ENCODE measurements around the gene UBE3C. TPM values are rescaled to one million over a fixed set of nuclear protein-coding genes. Genes with fewer than 3 reads are reported as not detected.

The UBE3C gene
- total and polyA plus RNA-seq, 9 of the 15 experiments (the other 6 are each of a cell fraction or from before 2014, with no cell fraction given): 9.6 to 91.7 (median 75.4) TPM

GRCh38 chr7:157153260-157153659, 14.5 kb downstream of the UBE3C start:
- ATAC-seq: no peak
- WGBS (ENCODE audit: insufficient coverage, low coverage, missing lambda C conversion rate): 82% methylated on average over 8 of the region's 8 CpGs
- H3K79me2 ChIP-seq (ENCODE audit: control insufficient read depth, insufficient read depth, low read length): peaks cover 99% of the 10 kb centered on the region
- H3K4me1 ChIP-seq (replicated peaks in 1 of 2; ENCODE audit: control insufficient read depth in 2 of 2, insufficient read depth in 2 of 2, low read length in 2 of 2): peaks cover 9 to 14% of the 10 kb centered on the region in 2 experiments; a peak in 4 of 5 replicates
- BruUV-seq (replicated peaks): no TSS peak
- CTCF ChIA-PET (ENCODE audit: low intra/inter-chr PET ratio): no interaction called here
- in situ Hi-C loops (cut with MboI): no loop called here
- no peak for FAIRE-seq
- no peaks in the 10 kb centered on the region for H3K9me3 ChIP-seq (replicated peaks; ENCODE audit: control insufficient read depth, insufficient read depth, low read depth, low read length)
- H3K36me3 ChIP-seq (ENCODE audit: control insufficient read depth, insufficient read depth, low read length): peaks cover 80% of the 10 kb centered on the region
- H3K9ac ChIP-seq (ENCODE audit: insufficient read depth in 1 of 2, low read depth in 2 of 2, low read length in 2 of 2): no peak overlapping the region
- intact Hi-C loops (cut with micrococcal nuclease): no loop called here
- H3K4me2 ChIP-seq (ENCODE audit: insufficient read depth, low read length): no peak overlapping the region
- no peak overlapping the region for H3K27ac ChIP-seq (ENCODE audit: extremely low read depth, low read depth, low read length)
- peaks cover 43% of the 10 kb centered on the region for H4K20me1 ChIP-seq (replicated peaks; ENCODE audit: control insufficient read depth, insufficient read depth, low read length)
- TF ChIP-seq CEBPB (tag; IDR thresholded peaks at IDR 0.05) (peak; percentile 94), NFATC3 (IDR thresholded peaks at IDR 0.05) (no peak), MECOM (CRISPR knock-in tag; IDR thresholded peaks at IDR 0.05) (no peak), E2F1 (CRISPR knock-in tag; IDR thresholded peaks at IDR 0.05) (no peak), CEBPG (CRISPR knock-in tag; IDR thresholded peaks at IDR 0.05) (no peak), CEBPG (tag; conservative IDR thresholded peaks at IDR 0.05 in 1 of 2, IDR thresholded peaks at IDR 0.05 in 1 of 2) (peak; percentile 74 to 90), HDAC1 (IDR thresholded peaks at IDR 0.05) (no peak), MIER1 (IDR thresholded peaks at IDR 0.05; ENCODE audit: low read depth) (no peak), RCOR1 (IDR thresholded peaks at IDR 0.05; ENCODE audit: borderline replicate concordance in 1 of 2, low read depth in 2 of 2, low read length in 2 of 2) (no peak), ZNF24 (IDR thresholded peaks at IDR 0.05) (no peak), TAL1 (IDR thresholded peaks at IDR 0.05) (no peak), RFX7 (CRISPR knock-in tag; IDR thresholded peaks at IDR 0.05) (no peak), ZNF740 (CRISPR knock-in tag; IDR thresholded peaks at IDR 0.05) (no peak), ZNF740 (tag; IDR thresholded peaks at IDR 0.05) (no peak), PURB (CRISPR knock-in tag; IDR thresholded peaks at IDR 0.05; ENCODE audit: low read depth) (no peak), ZNF280A (IDR thresholded peaks at IDR 0.05; ENCODE audit: low read depth, partially characterized antibody) (no peak)
- TF ChIP-seq, protein P1, sequence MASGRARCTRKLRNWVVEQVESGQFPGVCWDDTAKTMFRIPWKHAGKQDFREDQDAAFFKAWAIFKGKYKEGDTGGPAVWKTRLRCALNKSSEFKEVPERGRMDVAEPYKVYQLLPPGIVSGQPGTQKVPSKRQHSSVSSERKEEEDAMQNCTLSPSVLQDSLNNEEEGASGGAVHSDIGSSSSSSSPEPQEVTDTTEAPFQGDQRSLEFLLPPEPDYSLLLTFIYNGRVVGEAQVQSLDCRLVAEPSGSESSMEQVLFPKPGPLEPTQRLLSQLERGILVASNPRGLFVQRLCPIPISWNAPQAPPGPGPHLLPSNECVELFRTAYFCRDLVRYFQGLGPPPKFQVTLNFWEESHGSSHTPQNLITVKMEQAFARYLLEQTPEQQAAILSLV (tag; IDR thresholded peaks at IDR 0.05): peak; percentile 43; the same call in 1 of the 2 replicates
- POLR2A ChIA-PET: interaction anchor here (0.8 to 3.1 kb wide), 3 partner anchors 11 to 196 kb away, joined by 3 to 13 read pairs (median 3); no protein-coding TSS in a partner anchor
- peaks cover 6% of the 10 kb centered on the region for H3K9me1 ChIP-seq (ENCODE audit: control insufficient read depth, insufficient read depth, low read length)
- no peak overlapping the region for H3K4me3 ChIP-seq
- no peaks in the 10 kb centered on the region for H3K27me3 ChIP-seq (ENCODE audit: control insufficient read depth in 2 of 2, insufficient read depth in 2 of 2, low read length in 2 of 2)
- no peak for DNase-seq (ENCODE audit: extremely low read depth in 1 of 4, low spot score in 3 of 4)
- H2AFZ ChIP-seq (ENCODE audit: low read depth, low read length): no peak overlapping the region

All from K562 (cell line).